Measurements from ENCODE around the gene SMIM3. TPM values are rescaled to one million over a fixed set of nuclear protein-coding genes. Genes with fewer than 3 reads are reported as not detected.

Gene SMIM3
- polyA plus RNA-seq, 1 donor from 2014 or later: 3.7 TPM

- Histone ChIP-seq H4K20me1 (ENCODE audit: insufficient read depth) (no peaks in the 10 kb centered on the region), H3F3A (ENCODE audit: insufficient read depth, low read length, poor library complexity, severe bottlenecking) (no peaks in the 10 kb centered on the region), H3K4me3 (ENCODE audit: low read length) (no peak overlapping the region), H3K9ac (ENCODE audit: low read length) (no peak overlapping the region), H2AFZ (ENCODE audit: low read depth, low read length) (no peak overlapping the region), H3K4me2 (ENCODE audit: low read length) (no peak overlapping the region), H3K27ac (ENCODE audit: low read length) (no peak overlapping the region), H3K9me2 (ENCODE audit: insufficient read depth, low read length) (no peaks in the 10 kb centered on the region), H3K9me3 (ENCODE audit: low read length) (no peaks in the 10 kb centered on the region), H3K36me3 (ENCODE audit: insufficient read depth, low read length) (no peaks in the 10 kb centered on the region), H3K79me2 (replicated peaks; ENCODE audit: insufficient read depth, low read length) (no peaks in the 10 kb centered on the region), H3K27me3 (ENCODE audit: insufficient read depth, low read depth, low read length) (no peaks in the 10 kb centered on the region)
- TF ChIP-seq POLR2AphosphoS5 (IDR thresholded peaks at IDR 0.05) (no peak), EP300 (conservative IDR thresholded peaks at IDR 0.05; ENCODE audit: poor library complexity, severe bottlenecking) (no peak), CTCF (IDR thresholded peaks at IDR 0.05; ENCODE audit: poor library complexity, severe bottlenecking) (no peak)
These were observed 12.3 kb upstream of the SMIM3 start for GRCh38 chr5:150766251-150766650.

GRCh38 chr5:150771034-150771795 lies 7.3 kb upstream of the SMIM3 start:
- no peaks in the 10 kb centered on the region for H3K27me3 ChIP-seq (ENCODE audit: insufficient read depth, low read depth, low read length)
- H3K79me2 ChIP-seq (replicated peaks; ENCODE audit: insufficient read depth, low read length): no peaks in the 10 kb centered on the region
- no peak overlapping the region for H3K27ac ChIP-seq (ENCODE audit: low read length)
- H3K9me3 ChIP-seq (ENCODE audit: low read length): no peaks in the 10 kb centered on the region
- H3F3A ChIP-seq (ENCODE audit: insufficient read depth, low read length, poor library complexity, severe bottlenecking): no peaks in the 10 kb centered on the region
- no peak overlapping the region for H3K4me3 ChIP-seq (ENCODE audit: low read length)
- no peak for TF ChIP-seq CTCF (IDR thresholded peaks at IDR 0.05; ENCODE audit: poor library complexity, severe bottlenecking)
- no peak for TF ChIP-seq TAF1 (IDR thresholded peaks at IDR 0.05; ENCODE audit: low read depth)
- no peak for TF ChIP-seq EZH2 (IDR thresholded peaks at IDR 0.05; ENCODE audit: borderline replicate concordance, insufficient read depth, low read length, poor library complexity, severe bottlenecking)
- TF ChIP-seq MXI1 (conservative IDR thresholded peaks at IDR 0.05; ENCODE audit: poor library complexity, severe bottlenecking): no peak
- no peak for TF ChIP-seq EP300 (conservative IDR thresholded peaks at IDR 0.05; ENCODE audit: poor library complexity, severe bottlenecking)
- TF ChIP-seq SMC3 (conservative IDR thresholded peaks at IDR 0.05; ENCODE audit: poor library complexity): no peak
- no peak for TF ChIP-seq POLR2AphosphoS5 (IDR thresholded peaks at IDR 0.05)
- TF ChIP-seq RAD21 (conservative IDR thresholded peaks at IDR 0.05): no peak
- TF ChIP-seq, protein P1, sequence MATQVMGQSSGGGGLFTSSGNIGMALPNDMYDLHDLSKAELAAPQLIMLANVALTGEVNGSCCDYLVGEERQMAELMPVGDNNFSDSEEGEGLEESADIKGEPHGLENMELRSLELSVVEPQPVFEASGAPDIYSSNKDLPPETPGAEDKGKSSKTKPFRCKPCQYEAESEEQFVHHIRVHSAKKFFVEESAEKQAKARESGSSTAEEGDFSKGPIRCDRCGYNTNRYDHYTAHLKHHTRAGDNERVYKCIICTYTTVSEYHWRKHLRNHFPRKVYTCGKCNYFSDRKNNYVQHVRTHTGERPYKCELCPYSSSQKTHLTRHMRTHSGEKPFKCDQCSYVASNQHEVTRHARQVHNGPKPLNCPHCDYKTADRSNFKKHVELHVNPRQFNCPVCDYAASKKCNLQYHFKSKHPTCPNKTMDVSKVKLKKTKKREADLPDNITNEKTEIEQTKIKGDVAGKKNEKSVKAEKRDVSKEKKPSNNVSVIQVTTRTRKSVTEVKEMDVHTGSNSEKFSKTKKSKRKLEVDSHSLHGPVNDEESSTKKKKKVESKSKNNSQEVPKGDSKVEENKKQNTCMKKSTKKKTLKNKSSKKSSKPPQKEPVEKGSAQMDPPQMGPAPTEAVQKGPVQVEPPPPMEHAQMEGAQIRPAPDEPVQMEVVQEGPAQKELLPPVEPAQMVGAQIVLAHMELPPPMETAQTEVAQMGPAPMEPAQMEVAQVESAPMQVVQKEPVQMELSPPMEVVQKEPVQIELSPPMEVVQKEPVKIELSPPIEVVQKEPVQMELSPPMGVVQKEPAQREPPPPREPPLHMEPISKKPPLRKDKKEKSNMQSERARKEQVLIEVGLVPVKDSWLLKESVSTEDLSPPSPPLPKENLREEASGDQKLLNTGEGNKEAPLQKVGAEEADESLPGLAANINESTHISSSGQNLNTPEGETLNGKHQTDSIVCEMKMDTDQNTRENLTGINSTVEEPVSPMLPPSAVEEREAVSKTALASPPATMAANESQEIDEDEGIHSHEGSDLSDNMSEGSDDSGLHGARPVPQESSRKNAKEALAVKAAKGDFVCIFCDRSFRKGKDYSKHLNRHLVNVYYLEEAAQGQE (IDR thresholded peaks at IDR 0.05; ENCODE audit: borderline replicate concordance): no peak
- no peak overlapping the region for H3K9ac ChIP-seq (ENCODE audit: low read length)
- no peak overlapping the region for H3K4me2 ChIP-seq (ENCODE audit: low read length)
- H2AFZ ChIP-seq (ENCODE audit: low read depth, low read length): no peak overlapping the region
- H4K20me1 ChIP-seq (ENCODE audit: insufficient read depth): no peaks in the 10 kb centered on the region
- H3K36me3 ChIP-seq (ENCODE audit: insufficient read depth, low read length): no peaks in the 10 kb centered on the region
- no peaks in the 10 kb centered on the region for H3K9me2 ChIP-seq (ENCODE audit: insufficient read depth, low read length)

All from neural cell (in vitro differentiated cells).